Mesenteric fat pad (tissue), 1 donor: ENCODE measurements around the gene PTPN7. TPM values are rescaled to one million over a fixed set of nuclear protein-coding genes. Genes with fewer than 3 reads are reported as not detected.
"Not testable (repeated sequence)": the region's sequence is repeated elsewhere in the genome, so short reads cannot be mapped to it uniquely, and the experiment has no call there.

ENCODE experiments used
- DNase-seq: peaks from one replicate; pipeline ENCODE4 v3.0.0-alpha.2; 2020; ENCODE audit warnings: low spot score
- long read RNA-seq: library from polyadenylated mRNA; unstranded; transcript quantifications from one replicate; pipeline ENCODE4 v2.0.0, GENCODE V29; 2020
- total RNA-seq: library from RNA; stranded (reverse); fragmentation: NEBNext Ultra II Directional; extraction: Animal tissue kit (Norgen Biotek cat#: 25700); gene quantifications from one replicate; pipeline ENCODE4 v1.2.1, GENCODE V29; 2021
- donor health status: DM: yes; HTN: yes; CAD: no.

The PTPN7 gene
- total RNA-seq = 3.0 TPM
- long read RNA-seq, partial matches to known transcripts = 0 of 7 reads
- long read RNA-seq, other reads (novel, unspliced or antisense) = 5 of 7 reads

DNA sequence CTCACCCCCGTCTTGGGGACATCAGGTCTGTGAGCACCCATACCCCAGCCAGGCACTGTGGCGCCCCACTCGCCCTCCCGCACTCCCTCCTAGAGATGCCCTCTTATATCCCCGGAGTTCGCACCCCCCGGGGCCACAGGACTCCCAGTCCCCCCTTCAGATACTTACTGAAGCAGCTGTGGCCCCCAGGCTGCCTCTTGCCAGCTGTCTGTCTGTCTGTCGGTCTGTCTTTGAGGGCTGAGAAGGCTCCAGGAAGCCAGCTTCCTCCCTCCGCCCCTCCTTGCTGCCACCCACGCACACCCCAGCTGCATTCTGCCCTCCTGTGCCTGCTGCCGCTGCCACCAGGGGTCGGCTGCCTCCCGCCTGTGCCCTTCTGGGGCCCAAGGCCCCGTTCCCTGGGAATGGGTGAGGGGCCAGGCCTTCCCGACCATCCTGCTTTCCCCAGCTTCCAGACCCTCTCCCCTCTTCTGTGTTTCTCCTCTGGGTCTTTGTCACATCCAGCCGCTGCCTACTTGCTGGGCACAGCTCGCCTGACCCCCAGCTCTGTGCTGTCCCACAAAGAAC, at the start of gene PTPN7:
PTPN7 (minus strand) TSS at position 226 of the 564 bp plus-strand sequence. CDS start 1,200 bp downstream, outside the sequence.
- DNase-seq = no peak

DNA sequence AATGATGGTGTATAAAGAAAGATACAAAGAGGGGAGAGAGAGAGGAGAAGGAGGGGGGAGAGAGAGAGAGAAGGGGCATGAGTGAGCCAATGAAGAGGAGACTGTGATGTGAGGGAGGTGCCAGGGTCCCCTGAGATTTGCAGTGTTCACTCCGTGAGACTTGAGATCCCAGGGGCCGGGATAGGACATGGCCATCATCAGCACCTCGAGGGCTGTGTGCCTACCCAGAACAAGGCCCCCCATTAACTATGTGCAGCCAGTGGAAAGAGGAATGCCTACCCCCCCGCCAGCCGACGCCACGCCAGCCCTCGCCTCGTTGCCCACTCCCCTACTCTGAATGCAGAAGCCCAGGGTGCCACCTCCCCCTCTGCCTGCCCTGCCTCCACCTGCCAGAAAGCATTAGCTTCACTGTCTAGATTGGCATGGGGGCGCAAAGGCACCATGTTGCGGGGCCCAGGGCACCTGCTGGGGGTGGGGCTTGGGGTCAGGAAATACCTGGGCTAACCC, 48.0 kb upstream of the PTPN7 start:
- DNase-seq = no peak

DNA sequence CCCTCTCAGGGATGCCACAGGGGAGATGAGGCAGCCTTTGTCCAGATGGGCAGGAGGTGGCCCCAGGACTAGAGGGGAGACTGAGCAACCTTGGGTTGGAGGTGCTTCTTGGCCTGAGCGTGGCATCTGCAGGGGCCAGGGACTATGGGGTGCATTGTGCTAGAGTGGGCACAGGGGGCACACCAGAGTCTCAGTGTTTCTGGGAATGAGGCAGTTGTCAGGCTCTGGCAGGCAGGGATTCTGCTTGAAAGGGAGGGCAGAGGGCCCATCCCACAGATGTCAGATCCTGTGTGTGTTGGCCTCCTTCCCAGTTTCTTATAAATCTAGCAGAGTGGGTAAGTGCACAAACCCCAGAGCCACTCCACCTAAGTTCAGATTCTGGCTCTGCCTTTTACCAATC, 46.9 kb upstream of the PTPN7 start:
- no peak for DNase-seq

DNA sequence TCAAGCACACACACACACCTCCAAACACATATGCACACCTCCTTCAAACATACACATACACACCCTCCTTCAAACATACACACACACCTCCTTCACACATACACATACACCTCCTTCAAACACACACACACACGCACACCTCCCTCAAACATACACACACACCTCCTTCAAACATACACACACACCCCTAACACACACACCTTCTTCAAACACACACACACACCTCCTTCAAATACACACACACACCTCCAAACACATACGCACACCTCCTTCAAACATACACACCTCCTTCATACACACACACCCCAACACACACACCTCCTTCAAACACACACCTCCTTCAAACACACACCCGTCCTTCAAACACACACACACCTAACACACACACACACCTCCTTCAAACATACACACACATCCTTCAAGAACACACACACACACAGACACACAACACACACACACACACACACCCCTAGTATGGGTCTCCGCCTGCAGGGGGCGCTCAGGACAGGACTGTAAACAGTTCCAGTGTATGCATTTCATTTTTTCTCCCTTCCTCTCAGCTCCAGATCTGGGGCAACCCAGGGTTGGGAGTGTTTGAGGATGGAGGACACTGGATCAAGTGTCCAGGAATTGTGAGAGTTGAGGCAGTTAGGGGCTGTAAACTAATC, 45.3 kb upstream of the PTPN7 start:
- no peak for DNase-seq

DNA sequence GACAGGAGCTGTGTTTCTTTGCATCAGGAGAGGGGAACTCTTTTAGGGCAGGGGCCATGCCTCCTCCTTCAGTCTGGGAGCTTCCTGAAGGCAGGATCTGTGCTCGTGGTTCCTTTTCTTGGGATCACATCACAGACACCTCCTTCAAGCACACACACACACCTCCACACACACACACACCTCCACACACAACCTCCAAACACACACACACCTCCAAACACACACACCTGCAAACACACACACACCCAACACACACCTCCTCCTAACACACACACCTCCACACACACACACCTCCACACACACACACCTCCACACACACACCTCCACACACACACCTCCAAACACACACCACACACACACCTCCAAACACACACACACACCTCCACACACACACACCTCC, 43.7 kb upstream of the PTPN7 start:
- no peak for DNase-seq

DNA sequence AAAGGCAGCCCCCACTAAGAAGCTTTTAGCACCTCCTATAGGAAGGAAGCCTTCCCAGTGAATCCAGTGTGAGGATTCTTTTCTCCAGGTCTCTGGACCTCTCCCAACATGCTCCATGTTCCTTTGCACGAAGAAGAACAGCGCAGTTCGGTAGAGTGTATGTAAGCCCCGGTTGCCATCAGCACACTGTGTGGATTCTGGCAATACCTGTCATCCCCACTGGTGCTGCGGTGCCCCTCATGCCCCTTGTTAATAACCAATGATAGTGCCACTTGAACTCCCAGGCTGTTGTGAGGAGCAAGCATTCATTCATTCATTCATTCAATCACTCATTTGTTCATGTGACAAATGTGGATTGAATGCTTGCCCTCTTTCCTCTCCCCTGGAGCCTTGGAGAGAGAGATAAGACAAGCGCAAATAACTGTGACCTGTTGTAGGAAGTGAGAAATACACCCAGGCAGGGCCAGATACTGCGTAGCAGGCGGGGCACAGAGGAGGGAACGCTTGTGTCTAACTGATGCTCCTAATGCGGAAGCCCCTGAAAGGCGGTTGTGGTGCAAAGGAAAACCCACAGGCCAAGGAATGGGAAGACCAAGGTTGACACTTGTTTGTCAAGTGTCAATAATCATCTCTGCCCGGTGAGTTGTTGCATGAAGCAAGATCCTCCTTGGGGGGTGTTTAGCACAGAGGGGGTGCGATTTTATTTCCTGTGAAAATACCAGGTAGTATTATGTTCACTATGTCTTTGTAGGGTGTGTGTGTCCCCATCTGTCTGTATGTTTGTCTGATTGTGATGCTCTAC, 43.0 kb upstream of the PTPN7 start:
- no peak for DNase-seq

DNA sequence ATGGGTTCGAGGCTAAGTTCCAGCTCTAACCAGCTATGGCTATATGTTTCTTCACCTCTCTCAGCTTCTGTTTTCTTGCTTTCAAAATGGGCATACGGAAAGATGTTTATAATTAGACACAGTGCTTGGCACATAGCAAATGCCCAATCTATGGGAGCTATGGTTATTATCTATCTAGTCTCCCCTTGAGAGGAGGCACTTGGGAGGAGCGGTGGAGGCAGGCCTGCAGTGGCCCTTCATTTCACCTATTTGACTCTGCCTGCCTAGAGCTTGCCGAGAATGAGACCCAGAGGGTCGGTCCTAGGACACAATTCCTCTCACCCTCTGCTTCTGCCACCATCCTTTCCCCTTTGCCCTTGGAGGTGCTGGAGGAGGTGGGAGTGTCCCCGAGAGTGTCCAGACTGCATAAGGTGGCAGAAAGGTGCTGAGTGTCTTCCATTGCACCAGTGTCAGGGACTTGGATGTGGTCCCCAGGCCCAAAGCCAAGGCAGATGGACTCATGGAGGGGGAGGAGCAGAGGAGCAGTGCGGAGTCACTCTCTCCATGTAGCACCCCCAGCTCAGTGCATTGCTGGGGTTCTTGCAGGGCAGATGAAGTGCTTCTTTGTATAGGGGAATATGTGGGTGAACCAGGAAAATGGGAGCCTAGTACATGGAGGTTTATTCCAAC, 42.2 kb upstream of the PTPN7 start:
- DNase-seq = no peak

DNA sequence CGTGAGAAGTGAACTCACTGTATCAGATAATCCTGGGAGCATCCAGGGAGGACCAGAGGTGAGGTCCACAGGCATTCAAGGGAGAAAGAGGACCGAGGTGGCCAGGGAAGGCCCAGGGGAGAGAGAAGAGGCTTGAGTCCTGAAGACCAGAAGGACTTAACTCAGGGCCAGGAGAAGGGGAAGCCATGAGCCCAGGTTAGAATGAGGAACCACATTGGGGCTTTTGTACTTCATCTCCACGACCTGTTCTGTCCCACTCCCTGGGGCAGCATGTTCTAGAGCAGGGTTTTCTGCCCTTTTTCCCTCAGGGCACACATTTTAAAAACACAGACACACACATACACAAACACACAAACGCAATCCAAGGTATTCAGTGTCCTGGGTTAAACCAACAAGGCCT, 41.6 kb upstream of the PTPN7 start:
- DNase-seq = no peak

DNA sequence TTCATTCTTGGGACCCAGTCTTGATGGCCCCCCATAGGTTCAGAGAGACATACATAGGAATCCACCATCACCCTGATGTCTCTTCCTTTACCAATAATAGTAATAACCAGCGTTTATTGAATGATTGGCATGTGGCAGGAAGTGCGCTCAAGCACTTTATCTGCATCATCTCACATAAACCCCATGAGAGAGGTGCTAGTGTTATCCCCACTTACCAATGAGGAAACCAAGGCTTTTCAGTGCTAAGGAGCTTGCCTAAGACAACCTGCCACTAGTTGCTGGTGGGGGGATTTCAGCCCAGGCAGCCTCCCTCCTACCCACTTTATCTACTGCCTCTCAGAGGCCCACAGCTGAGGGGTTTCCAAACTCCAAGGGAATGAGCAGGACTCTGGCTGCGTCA, 40.9 kb upstream of the PTPN7 start:
- DNase-seq = no peak

DNA sequence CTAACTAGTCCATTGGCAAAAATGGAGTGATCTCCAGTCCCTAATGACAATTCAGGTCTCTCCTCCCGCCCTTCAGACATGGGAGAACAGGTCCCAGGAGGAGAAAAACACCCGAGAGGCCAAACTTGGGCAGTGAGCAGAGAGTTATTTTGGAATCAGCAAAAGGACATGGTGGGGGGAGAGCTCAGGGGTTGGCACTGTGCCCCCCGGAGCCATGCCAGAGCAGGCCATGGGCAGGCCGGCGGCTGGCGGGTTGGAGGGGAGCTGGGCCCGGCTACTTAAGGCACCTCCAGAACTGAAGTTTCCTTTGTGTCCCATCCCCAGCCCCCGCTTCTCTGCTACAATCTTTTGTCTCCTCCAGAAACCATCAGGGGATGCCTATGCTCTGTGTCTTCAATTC, 40.3 kb upstream of the PTPN7 start:
- no peak for DNase-seq

DNA sequence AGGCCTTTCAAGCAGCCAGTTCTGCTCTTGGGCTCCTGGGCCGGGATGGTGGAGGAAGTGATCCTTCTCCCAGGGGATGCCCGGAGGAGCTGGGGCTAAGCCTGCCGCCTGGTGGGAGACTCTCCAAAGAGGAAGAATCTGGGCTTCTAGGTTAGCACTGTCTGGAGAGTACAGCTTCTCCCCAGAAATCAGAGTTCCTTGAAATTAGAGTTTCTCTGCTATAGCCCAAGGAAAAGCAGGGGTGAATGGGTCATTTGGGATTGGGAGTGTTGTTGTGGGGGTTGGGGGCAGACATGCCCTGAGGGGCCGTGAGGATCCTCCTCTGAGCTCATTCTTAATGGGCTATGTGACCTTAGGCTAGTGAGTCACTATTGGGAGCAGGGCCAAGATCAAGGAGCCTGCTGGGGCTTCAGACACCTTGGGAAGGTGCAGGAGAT, 39.7 kb upstream of the PTPN7 start:
- no peak for DNase-seq

DNA sequence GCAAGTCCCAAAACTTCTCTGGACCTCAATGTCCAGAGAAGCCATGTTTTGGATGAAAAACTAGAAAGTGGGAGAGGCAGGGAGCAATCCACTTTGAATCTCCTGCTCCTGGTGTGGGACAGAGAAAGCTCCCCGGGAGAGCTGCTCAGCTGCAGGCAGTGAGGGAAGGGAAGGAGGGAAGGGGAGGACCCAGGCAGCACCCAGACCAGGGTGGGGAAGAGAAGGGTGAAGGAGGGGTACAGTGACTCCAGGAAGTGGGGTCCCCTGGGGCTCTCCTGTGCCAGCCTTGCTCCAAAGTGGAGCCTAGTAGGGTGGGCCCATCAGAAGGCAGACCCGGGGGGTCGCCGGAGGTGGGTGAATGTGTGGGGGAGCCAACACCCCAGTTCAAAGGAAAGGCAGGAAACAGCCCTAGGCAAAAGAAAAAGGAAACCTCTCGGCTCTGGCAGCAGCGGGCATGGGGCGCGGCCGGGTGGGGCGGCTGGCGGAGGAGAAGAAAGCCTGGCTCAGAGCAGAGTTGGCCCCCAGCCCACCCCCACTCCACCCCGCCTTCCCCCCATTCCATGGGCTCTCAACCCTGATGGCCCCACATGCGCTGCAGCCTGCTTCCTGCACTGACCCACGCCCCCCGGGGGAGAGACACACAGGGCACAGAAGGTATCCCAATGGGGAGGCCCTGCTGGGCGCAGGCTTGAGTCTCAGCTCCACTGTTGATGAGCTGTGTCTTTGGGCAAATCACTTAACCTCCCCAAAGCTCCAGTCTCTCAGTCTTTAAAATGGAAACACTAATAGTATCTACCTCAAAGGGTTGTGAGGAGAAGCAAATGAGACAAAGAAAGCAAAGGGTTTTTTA, 38.9 kb upstream of the PTPN7 start:
- DNase-seq = no peak

DNA sequence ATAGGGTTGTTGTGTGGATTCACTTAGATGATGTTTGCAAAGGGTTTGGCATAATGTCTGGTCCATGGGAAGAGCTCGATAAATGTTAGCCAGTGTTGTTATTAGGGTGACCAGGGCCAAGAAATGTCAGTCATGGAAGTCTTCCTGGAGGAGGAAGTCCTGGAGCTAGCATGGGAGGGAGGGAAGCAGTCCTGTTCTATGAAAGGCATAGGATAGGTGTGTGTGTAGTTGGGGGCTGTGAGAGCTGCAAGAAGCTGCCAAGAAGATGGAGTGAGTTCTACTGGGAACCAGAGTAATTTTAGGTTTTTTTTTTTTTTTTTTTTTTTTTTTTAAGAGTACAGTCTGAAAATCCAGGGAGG, 37.9 kb upstream of the PTPN7 start:
- no peak for DNase-seq

DNA sequence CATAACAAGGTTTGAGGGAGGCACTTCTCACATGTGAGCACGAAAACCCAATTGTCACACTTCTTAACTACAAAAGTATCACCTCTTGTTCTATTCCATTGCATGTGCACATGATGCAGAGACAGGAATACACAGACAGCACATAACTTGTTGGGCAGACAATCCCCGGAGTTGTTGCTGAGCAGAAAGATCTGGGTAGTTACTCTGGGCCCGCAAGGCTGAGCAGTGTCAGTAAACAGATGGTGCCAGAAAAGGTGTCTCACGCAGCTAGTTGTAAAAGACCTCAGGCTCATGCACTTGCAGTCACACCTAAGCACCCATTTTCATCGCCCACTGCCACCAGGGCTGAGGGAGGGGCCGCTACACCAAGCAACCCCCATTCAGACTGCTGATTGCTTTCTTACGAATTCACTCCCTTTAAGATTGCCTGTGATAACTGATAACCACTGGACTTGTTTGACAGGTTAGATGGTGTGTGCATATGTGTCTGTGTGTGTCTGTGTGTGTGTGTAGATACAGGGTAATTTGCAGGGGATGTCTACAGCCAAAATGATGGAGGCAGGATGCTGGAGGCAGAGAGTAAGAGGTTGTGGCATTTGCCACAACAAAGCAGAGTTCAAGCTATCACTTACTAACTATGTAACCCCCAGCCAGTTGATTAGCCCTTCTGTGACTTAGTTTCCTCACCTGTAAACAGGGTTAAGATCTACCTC, 37.4 kb upstream of the PTPN7 start:
- no peak for DNase-seq

DNA sequence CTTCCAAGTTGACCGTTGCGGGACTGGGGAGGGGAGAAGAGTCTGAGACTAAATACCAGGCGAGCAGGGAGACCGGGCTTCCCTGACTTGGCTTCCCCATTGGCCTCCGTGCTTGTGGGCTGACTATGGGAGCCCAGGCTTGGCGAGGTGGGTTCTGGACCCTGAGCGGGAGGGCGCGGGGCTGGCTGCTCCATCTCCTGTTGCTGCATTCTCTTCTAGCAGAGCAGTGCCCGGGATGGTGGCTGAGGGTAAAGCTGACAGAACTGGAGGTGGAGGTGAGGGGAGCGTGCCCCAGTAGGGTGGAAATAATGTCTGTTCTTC, 33.9 kb upstream of the PTPN7 start:
- no peak for DNase-seq

DNA sequence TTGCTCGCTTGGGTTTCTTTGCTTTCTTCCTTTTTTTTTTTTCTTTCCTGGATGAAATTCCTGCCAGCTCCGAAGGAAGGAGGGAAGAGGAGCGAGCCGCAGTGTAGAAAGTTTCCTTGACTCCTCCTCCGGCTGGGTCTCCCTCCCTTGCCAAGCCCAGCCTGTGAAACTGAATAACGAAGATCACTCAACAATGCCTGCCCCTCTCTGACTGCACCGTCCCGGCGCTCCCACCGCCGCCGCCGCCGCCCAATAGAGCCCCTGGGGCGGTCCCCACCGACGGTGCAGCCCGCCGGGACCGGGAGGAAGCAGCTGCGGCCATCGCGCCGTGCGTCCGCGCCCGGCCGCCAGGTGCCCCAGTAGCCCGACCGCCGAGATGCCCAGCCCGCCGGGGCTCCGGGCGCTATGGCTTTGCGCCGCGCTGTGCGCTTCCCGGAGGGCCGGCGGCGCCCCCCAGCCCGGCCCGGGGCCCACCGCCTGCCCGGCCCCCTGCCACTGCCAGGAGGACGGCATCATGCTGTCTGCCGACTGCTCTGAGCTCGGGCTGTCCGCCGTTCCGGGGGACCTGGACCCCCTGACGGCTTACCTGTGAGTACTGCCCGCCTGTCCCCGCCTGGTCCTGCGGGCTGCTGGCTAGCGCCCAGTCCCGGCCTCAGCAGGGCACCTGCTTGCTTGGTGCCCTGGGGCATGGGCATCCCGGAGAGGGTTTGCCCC, 33.4 kb upstream of the PTPN7 start, which contains the start of gene LGR6:
LGR6 (plus strand) TSS at position 186 of the 714 bp plus-strand sequence; CDS start at position 377, 191 bp downstream.
- no peak for DNase-seq

DNA sequence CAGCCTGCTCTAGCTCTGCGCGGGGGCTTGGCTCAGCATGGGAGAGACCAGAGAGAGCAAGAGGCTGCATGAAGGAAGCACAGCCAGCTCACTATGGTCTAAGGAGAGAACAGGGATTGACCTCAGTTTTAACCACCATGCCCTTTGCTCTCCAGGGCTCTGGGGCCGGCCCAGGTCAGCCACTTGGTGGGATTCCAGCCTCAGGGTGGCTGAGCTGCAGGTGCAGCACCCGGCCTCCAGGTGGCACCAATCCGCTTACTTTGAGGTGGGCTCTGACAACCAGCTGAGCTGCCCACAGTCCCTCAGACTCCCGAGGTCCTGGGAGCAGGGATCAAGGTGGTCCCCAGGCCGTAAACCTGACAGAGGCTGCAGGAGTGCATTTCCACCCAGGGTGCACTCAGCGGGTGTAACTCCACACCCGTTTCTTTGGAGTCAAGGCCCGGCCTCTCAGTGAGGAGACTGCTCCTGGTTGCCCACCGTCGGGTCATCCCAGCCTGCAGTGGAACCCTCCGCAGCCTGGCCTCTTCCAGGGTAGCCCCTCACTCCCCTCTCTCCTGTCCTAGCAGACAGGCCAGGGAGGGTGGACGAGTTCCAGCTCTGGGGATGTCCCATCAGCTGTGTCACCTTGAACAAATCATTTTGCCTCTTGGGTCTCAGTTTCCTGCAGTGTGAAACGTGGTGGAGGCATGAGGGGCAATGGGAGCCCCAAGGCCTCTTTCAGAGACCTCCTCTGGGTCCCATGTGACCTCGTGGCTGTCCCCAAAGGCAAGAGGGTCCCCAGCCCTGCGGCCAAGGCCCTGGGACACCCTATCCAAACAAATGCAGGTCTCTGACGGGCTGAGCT, 32.6 kb upstream of the PTPN7 start:
- DNase-seq = no peak

DNA sequence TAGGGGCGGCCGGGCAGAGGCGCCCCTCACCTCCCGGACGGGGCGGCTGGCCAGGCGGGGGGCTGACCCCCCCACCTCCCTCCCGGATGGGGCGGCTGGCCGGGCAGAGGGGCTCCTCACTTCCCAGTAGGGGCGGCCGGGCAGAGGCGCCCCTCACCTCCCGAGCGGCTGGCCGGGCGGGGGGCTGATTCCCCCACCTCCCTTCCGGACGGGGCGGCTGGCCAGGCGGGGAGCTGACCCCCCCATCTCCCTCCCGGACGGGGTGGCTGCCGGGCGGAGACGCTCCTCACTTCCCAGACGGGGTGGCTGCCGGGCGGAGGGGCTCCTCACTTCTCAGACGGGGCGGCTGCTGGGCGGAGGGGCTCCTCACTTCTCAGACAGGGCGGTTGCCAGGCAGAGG, 31.0 kb upstream of the PTPN7 start:
- DNase-seq = not testable (repeated sequence)
